Neural progenitor cell (in vitro differentiated cells): ENCODE measurements around the gene GSDMA. TPM values are rescaled to one million over a fixed set of nuclear protein-coding genes. Genes with fewer than 3 reads are reported as not detected.

Source experiments
- DNase-seq: peaks from one replicate; pipeline ENCODE4 v3.0.0-alpha.2; 2016; ENCODE audit warnings: low spot score
- H2AFZ ChIP-seq: fragments of 200-600 bp; sonication (generic); replicated peaks from 2 replicates; pipeline ENCODE4 v1.6.1; 2016; ENCODE audit warnings: antibody characterized with exemption
- H3F3A ChIP-seq: fragments of 200-600 bp; sonication (generic); 2 replicates; pipeline ENCODE4 v1.6.1; 2016; ENCODE audit warnings: antibody characterized with exemption, low read depth
- H3K27ac ChIP-seq: fragments of 200-600 bp; sonication (generic); 2 replicates; pipeline ENCODE4 v1.5.1; 2016; ENCODE audit warnings: mild to moderate bottlenecking
- H3K27me3 ChIP-seq: fragments of 200-600 bp; sonication (generic); 2 replicates; pipeline ENCODE4 v1.6.1; 2016; ENCODE audit warnings: mild to moderate bottlenecking, moderate library complexity
- H3K36me3 ChIP-seq: fragments of 200-600 bp; sonication (generic); 2 replicates; pipeline ENCODE4 v1.5.1; 2016
- H3K4me1 ChIP-seq: fragments of 200-600 bp; sonication (generic); 2 replicates; pipeline ENCODE4 v1.6.1; 2016; ENCODE audit warnings: mixed run types
- H3K4me2 ChIP-seq: fragments of 200-600 bp; sonication (generic); 2 replicates; pipeline ENCODE4 v1.6.1; 2016
- H3K4me3 ChIP-seq: fragments of 200-600 bp; sonication (generic); 2 replicates; pipeline ENCODE4 v1.5.1; 2016
- H3K79me2 ChIP-seq: fragments of 200-600 bp; sonication (generic); 2 replicates; pipeline ENCODE4 v1.6.1; 2016; ENCODE audit warnings: low read depth
- H3K9ac ChIP-seq: fragments of 200-600 bp; sonication (generic); 2 replicates; pipeline ENCODE4 v1.6.1; 2016
- H3K9me3 ChIP-seq: fragments of 200-600 bp; sonication (generic); 2 replicates; pipeline ENCODE4 v1.5.1; 2016; ENCODE audit warnings: low read depth
- H4K20me1 ChIP-seq: fragments of 200-600 bp; sonication (generic); 2 replicates; pipeline ENCODE4 v1.6.1; 2016; ENCODE audit warnings: low read depth
- H3K27ac Mint-ChIP-seq: 3 replicates; pipeline ENCODE4 v1.8.0; 2021; ENCODE audit warnings: mixed read lengths
- H3K27me3 Mint-ChIP-seq: 2 replicates; pipeline ENCODE4 v1.8.0; 2022; ENCODE audit warnings: low read depth, mild to moderate bottlenecking, inconsistent platforms, moderate library complexity, mixed read lengths; ENCODE audit not compliant: insufficient read depth
- H3K36me3 Mint-ChIP-seq: 3 replicates; pipeline ENCODE4 v1.8.0; 2021; ENCODE audit warnings: mixed read lengths
- H3K4me1 Mint-ChIP-seq: 3 replicates; pipeline ENCODE4 v1.8.0; 2021; ENCODE audit warnings: mixed read lengths
- H3K4me3 Mint-ChIP-seq: 3 replicates; pipeline ENCODE4 v1.8.0; 2021; ENCODE audit warnings: mild to moderate bottlenecking, moderate library complexity, mixed read lengths
- H3K9me3 Mint-ChIP-seq: 3 replicates; pipeline ENCODE4 v1.8.0; 2020; ENCODE audit warnings: mixed read lengths
- EZH2 ChIP-seq: fragments of 200-600 bp; sonication (generic); IDR thresholded peaks from 2 replicates; pipeline ENCODE4 v1.6.1; 2017; ENCODE audit warnings: antibody characterized with exemption, mild to moderate bottlenecking, moderate library complexity
- EZH2phosphoT487 ChIP-seq: fragments of 200-600 bp; sonication (generic); IDR thresholded peaks from 2 replicates; pipeline ENCODE4 v1.6.1; 2017; ENCODE audit warnings: antibody characterized with exemption
- total RNA-seq: library from RNA; depleted of rRNA; stranded (reverse); fragments of >200 nt; gene quantifications from 2 replicates; pipeline ENCODE4 v1.2.3, GENCODE V29; 2015; ENCODE audit warnings: low replicate concordance
- TF ChIP-seq, protein P1 (sequence below): fragments of 200-600 bp; sonication (generic); IDR thresholded peaks from 2 replicates; pipeline ENCODE4 v1.5.1; 2017; ENCODE audit warnings: antibody characterized with exemption, mild to moderate bottlenecking

Gene GSDMA
- total RNA-seq, 1 donor from 2014 or later, result not detected

DNA sequence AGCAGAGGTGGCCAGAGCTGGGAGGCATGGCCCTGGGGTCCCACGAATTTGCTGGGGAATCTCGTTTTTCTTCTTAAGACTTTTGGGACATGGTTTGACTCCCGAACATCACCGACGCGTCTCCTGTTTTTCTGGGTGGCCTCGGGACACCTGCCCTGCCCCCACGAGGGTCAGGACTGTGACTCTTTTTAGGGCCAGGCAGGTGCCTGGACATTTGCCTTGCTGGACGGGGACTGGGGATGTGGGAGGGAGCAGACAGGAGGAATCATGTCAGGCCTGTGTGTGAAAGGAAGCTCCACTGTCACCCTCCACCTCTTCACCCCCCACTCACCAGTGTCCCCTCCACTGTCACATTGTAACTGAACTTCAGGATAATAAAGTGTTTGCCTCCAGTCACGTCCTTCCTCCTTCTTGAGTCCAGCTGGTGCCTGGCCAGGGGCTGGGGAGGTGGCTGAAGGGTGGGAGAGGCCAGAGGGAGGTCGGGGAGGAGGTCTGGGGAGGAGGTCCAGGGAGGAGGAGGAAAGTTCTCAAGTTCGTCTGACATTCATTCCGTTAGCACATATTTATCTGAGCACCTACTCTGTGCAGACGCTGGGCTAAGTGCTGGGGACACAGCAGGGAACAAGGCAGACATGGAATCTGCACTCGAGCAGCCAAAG is 54.7 kb downstream of the GSDMA start:
- H3K9me3 ChIP-seq, result no peaks in the 10 kb centered on the region
- H2AFZ ChIP-seq, result no peak overlapping the region
- TF ChIP-seq, protein P1, sequence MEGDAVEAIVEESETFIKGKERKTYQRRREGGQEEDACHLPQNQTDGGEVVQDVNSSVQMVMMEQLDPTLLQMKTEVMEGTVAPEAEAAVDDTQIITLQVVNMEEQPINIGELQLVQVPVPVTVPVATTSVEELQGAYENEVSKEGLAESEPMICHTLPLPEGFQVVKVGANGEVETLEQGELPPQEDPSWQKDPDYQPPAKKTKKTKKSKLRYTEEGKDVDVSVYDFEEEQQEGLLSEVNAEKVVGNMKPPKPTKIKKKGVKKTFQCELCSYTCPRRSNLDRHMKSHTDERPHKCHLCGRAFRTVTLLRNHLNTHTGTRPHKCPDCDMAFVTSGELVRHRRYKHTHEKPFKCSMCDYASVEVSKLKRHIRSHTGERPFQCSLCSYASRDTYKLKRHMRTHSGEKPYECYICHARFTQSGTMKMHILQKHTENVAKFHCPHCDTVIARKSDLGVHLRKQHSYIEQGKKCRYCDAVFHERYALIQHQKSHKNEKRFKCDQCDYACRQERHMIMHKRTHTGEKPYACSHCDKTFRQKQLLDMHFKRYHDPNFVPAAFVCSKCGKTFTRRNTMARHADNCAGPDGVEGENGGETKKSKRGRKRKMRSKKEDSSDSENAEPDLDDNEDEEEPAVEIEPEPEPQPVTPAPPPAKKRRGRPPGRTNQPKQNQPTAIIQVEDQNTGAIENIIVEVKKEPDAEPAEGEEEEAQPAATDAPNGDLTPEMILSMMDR, result no peak
- no peak for TF ChIP-seq EZH2phosphoT487
- TF ChIP-seq EZH2, result no peak
- Mint-ChIP-seq H3K4me1 (peaks cover 29% of the 10 kb centered on the region), H3K9me3 (no peaks in the 10 kb centered on the region), H3K36me3 (peaks cover 7% of the 10 kb centered on the region), H3K27me3 (peaks cover 2% of the 10 kb centered on the region), H3K4me3 (no peak overlapping the region), H3K27ac (no peak overlapping the region)
- H3K4me1 ChIP-seq, result peaks cover 31% of the 10 kb centered on the region
- no peak overlapping the region for H3K27ac ChIP-seq
- no peaks in the 10 kb centered on the region for H3K27me3 ChIP-seq
- H4K20me1 ChIP-seq, result peaks cover 4% of the 10 kb centered on the region
- H3K79me2 ChIP-seq, result no peaks in the 10 kb centered on the region
- H3K4me3 ChIP-seq, result no peak overlapping the region
- H3K9ac ChIP-seq, result no peak overlapping the region
- DNase-seq, result no peak
- H3K4me2 ChIP-seq, result no peak overlapping the region
- peaks cover 21% of the 10 kb centered on the region for H3F3A ChIP-seq
- no peaks in the 10 kb centered on the region for H3K36me3 ChIP-seq

DNA sequence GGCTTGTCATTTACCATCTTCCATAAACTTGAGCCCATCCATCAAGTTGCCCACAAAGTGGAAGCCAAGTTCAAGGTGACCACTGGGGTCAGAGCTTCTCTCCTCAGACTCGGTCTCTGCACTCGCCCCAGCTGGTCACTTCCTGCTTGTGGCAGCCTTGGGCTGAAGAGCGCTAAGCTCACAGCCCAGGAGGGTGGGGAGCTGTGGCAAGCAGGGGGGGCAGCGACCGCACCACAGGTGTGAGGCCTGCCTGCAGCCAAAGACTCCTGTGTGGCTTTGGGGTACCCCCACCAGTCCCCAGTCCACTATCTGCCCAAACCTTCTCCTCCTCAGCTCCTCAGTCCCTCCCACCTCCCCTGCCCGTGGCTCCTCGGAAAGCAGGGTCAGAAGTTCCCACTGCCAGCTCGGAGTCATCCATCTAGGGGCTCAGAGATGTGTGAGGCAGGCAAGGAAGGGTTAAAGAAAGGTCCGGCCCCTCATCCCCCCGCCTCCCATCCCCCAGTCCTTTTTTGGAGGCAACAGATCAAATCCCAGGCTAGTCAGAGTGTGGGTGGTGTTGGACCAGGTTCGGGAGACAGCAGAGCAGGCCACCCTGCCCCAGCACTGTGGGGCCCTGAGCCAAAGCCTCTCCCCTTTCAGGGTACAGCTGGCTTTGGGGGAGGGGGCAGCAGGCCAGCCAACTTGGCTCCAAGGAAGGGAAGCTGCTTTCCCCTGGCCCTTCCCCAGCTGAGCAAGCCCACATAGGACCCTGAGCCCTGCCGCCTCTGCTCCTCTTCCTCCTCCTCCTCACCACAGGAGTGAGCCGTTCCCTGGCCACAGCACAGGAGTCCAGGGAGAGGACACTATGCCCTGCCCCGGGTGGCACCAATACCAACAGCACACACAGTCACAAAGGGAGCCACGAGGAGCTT is 55.7 kb downstream of the GSDMA start:
- peak overlapping the region; percentile 31 for H3K27ac ChIP-seq
- H3K27ac Mint-ChIP-seq, result peak overlapping the region; percentile 90
- H3K9me3 Mint-ChIP-seq, result no peaks in the 10 kb centered on the region
- no peak overlapping the region for H2AFZ ChIP-seq
- no peak overlapping the region for H3K9ac ChIP-seq
- H3K27me3 Mint-ChIP-seq, result peaks cover 2% of the 10 kb centered on the region
- peak overlapping the region; percentile 19 for H3K4me3 ChIP-seq
- peak overlapping the region; percentile 74 for H3K4me2 ChIP-seq
- H3K4me3 Mint-ChIP-seq, result peak overlapping the region; percentile 65
- peaks cover 21% of the 10 kb centered on the region for H3F3A ChIP-seq
- no peaks in the 10 kb centered on the region for H3K36me3 ChIP-seq
- H4K20me1 ChIP-seq, result peaks cover 4% of the 10 kb centered on the region
- peak; percentile 68 for DNase-seq
- H3K4me1 Mint-ChIP-seq, result peaks cover 27% of the 10 kb centered on the region
- TF ChIP-seq, protein P1, result no peak
- peaks cover 31% of the 10 kb centered on the region for H3K4me1 ChIP-seq
- H3K9me3 ChIP-seq, result no peaks in the 10 kb centered on the region
- peaks cover 7% of the 10 kb centered on the region for H3K36me3 Mint-ChIP-seq
- H3K27me3 ChIP-seq, result no peaks in the 10 kb centered on the region
- H3K79me2 ChIP-seq, result no peaks in the 10 kb centered on the region

DNA sequence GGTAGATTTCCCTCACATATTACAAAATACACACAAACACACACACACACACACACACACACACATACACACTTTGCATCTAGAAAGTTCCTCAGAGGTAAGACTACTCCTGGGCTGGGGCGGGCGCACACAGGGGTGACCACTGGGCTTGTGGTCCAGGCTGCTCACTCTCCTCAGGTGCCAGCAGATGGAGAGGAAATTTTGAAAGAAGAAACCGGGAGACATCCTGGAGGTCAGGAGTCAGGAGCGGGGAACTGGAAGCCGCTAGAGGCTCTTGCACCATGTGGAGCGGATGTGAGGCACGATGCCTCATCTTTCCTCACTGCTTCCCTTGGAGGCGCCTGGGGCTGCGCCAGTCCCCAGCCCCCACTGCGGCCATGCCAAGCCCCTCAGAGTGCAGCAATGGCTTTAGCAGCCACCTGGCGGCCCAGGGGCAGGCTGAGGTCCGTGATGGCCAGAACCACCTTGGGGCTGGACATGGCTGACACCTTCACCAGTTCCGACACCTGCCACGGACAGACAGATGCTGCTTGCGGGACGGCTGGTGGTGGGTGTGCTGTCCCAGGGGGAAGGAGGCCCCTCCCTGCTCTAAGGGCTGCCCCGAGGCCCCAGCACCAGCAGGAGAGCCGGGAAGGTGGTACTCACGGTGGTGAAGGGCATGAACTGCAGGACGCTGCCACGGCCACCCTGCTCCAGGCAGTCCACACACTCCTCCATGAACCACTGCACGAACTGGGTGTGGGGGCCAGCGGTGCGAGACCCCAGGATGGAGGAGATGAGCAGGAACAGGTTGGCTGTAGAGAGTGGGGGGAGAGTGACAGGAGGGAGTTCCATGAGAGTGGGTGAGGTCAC is 56.6 kb downstream of the GSDMA start:
- peaks cover 22% of the 10 kb centered on the region for H3K4me1 Mint-ChIP-seq
- no peak overlapping the region for H3K4me3 ChIP-seq
- peak overlapping the region; percentile 90 for H3K27ac Mint-ChIP-seq
- H2AFZ ChIP-seq, result no peak overlapping the region
- peak overlapping the region; percentile 74 for H3K4me2 ChIP-seq
- H4K20me1 ChIP-seq, result peaks cover 4% of the 10 kb centered on the region
- TF ChIP-seq EZH2, result no peak
- TF ChIP-seq, protein P1, result peak; percentile 7
- TF ChIP-seq EZH2phosphoT487, result no peak
- H3K27me3 Mint-ChIP-seq, result peaks cover 2% of the 10 kb centered on the region
- H3K9me3 Mint-ChIP-seq, result no peaks in the 10 kb centered on the region
- H3K79me2 ChIP-seq, result no peaks in the 10 kb centered on the region
- no peaks in the 10 kb centered on the region for H3K36me3 ChIP-seq
- peak overlapping the region; percentile 31 for H3K27ac ChIP-seq
- peaks cover 21% of the 10 kb centered on the region for H3F3A ChIP-seq
- H3K36me3 Mint-ChIP-seq, result peaks cover 9% of the 10 kb centered on the region
- no peak overlapping the region for H3K9ac ChIP-seq
- no peak for DNase-seq
- peak overlapping the region; percentile 65 for H3K4me3 Mint-ChIP-seq
- H3K9me3 ChIP-seq, result no peaks in the 10 kb centered on the region
- H3K27me3 ChIP-seq, result no peaks in the 10 kb centered on the region
- H3K4me1 ChIP-seq, result peaks cover 31% of the 10 kb centered on the region
